Smooth muscle cell (in vitro differentiated cells): ENCODE results near the gene TBC1D19. TPM values are rescaled to one million over a fixed set of nuclear protein-coding genes. Genes with fewer than 3 reads are reported as not detected.

ENCODE experiments used
- DNase-seq: peaks from one replicate; lab custom pipeline; 2025; ENCODE audit not compliant: unreplicated experiment; lab: John Stamatoyannopoulos, UW
- H2AFZ ChIP-seq: fragments of 200-600 bp; sonication (generic); 2 replicates; pipeline ENCODE4 v1.6.0; 2016; ENCODE audit warnings: antibody characterized with exemption, low read depth, mild to moderate bottlenecking
- H3F3A ChIP-seq: fragments of 200-600 bp; sonication (generic); 2 replicates; pipeline ENCODE4 v1.6.0; 2017; ENCODE audit warnings: antibody characterized with exemption, low read depth
- H3K27ac ChIP-seq: fragments of 200-600 bp; sonication (generic); 2 replicates; pipeline ENCODE4 v1.5.1; 2016; ENCODE audit warnings: low read depth, mild to moderate bottlenecking
- H3K27me3 ChIP-seq: fragments of 200-600 bp; sonication (generic); 2 replicates; pipeline ENCODE4 v1.6.1; 2016; ENCODE audit warnings: low read depth, mild to moderate bottlenecking
- H3K36me3 ChIP-seq: fragments of 200-600 bp; sonication (generic); 2 replicates; pipeline ENCODE4 v1.5.1; 2016; ENCODE audit warnings: low read depth
- H3K4me1 ChIP-seq: fragments of 200-600 bp; sonication (generic); 2 replicates; pipeline ENCODE4 v1.5.1; 2016; ENCODE audit warnings: low read depth
- H3K4me2 ChIP-seq: fragments of 200-600 bp; sonication (generic); 2 replicates; pipeline ENCODE4 v1.6.0; 2016; ENCODE audit warnings: mild to moderate bottlenecking
- H3K4me3 ChIP-seq: fragments of 200-600 bp; sonication (generic); 2 replicates; pipeline ENCODE4 v1.5.1; 2016; ENCODE audit warnings: mild to moderate bottlenecking
- H3K79me2 ChIP-seq: fragments of 200-600 bp; sonication (generic); 2 replicates; pipeline ENCODE4 v1.6.0; 2016; ENCODE audit warnings: low read depth, mild to moderate bottlenecking
- H3K9ac ChIP-seq: fragments of 200-600 bp; sonication (generic); 2 replicates; pipeline ENCODE4 v1.6.0; 2016; ENCODE audit warnings: low read depth
- H3K9me3 ChIP-seq: fragments of 200-600 bp; sonication (generic); replicated peaks from 2 replicates; pipeline ENCODE4 v1.5.1; 2016; ENCODE audit warnings: low read depth
- H4K20me1 ChIP-seq: fragments of 200-600 bp; sonication (generic); 2 replicates; pipeline ENCODE4 v1.6.0; 2016; ENCODE audit warnings: low read depth
- CTCF ChIP-seq: fragments of 200-600 bp; sonication (generic); IDR thresholded peaks from 2 replicates; pipeline ENCODE4 v1.5.1; 2017; ENCODE audit warnings: borderline replicate concordance, mild to moderate bottlenecking, antibody characterized with exemption; ENCODE audit not compliant: insufficient read depth, poor library complexity, severe bottlenecking
- WGBS: methylation state at CpG from one replicate; pipeline ENCODE4 v1.1.7; 2016; ENCODE audit warnings: low lambda C conversion rate; 5-methylcytosine and 5-hydroxymethylcytosine counted together
- polyA plus RNA-seq: library from polyadenylated mRNA; unstranded; fragments of >200 nt; fragmentation: Nextera tagmentation; extraction: Ambion mirVana; gene quantifications from 2 replicates; pipeline ENCODE4 v1.2.1, GENCODE V29; 2016
- total RNA-seq: library from RNA; depleted of rRNA; stranded (reverse); fragments of >200 nt; gene quantifications from 2 replicates; pipeline ENCODE4 v1.2.3, GENCODE V29; 2014

TBC1D19 gene
- total and polyA plus RNA-seq, 2 experiments from 2014 or later, result 19.2 to 33.8 TPM

- Histone ChIP-seq H3K9ac (no peak overlapping the region), H3K79me2 (peaks cover 70% of the 10 kb centered on the region)
- WGBS, result 71% methylated on average over 5 of the region's 5 CpGs
These were observed 10.5 kb downstream of the TBC1D19 start for GRCh38 chr4:26594371-26594770.

GRCh38 chr4:26594778-26595177, 10.9 kb downstream of the TBC1D19 start:
- no peaks in the 10 kb centered on the region for H3K36me3 ChIP-seq
- 94% methylated on average over 6 of the region's 6 CpGs for WGBS
- no peaks in the 10 kb centered on the region for H3F3A ChIP-seq
- TF ChIP-seq CTCF, result no peak
- H3K27me3 ChIP-seq, result no peaks in the 10 kb centered on the region
- peaks cover 68% of the 10 kb centered on the region for H3K79me2 ChIP-seq
- no peak overlapping the region for H3K9ac ChIP-seq
- no peaks in the 10 kb centered on the region for H3K4me1 ChIP-seq
- no peak overlapping the region for H2AFZ ChIP-seq
- H4K20me1 ChIP-seq, result peaks cover 7% of the 10 kb centered on the region
- no peak overlapping the region for H3K4me3 ChIP-seq
- DNase-seq, result no peak
- H3K9me3 ChIP-seq, result no peaks in the 10 kb centered on the region
- no peak overlapping the region for H3K27ac ChIP-seq
- no peak overlapping the region for H3K4me2 ChIP-seq

More at GRCh38 chr4:26594371-26594770, 10.5 kb downstream of the TBC1D19 start:
- no peaks in the 10 kb centered on the region for H3K9me3 ChIP-seq
- no peak overlapping the region for H3K27ac ChIP-seq
- peaks cover 7% of the 10 kb centered on the region for H4K20me1 ChIP-seq
- TF ChIP-seq CTCF, result no peak
- no peak overlapping the region for H2AFZ ChIP-seq
- H3K4me2 ChIP-seq, result no peak overlapping the region
- no peaks in the 10 kb centered on the region for H3K36me3 ChIP-seq
- H3K4me3 ChIP-seq, result no peak overlapping the region
- no peak for DNase-seq
- H3K27me3 ChIP-seq, result no peaks in the 10 kb centered on the region
- H3K4me1 ChIP-seq, result no peaks in the 10 kb centered on the region
- H3F3A ChIP-seq, result no peaks in the 10 kb centered on the region

DNA sequence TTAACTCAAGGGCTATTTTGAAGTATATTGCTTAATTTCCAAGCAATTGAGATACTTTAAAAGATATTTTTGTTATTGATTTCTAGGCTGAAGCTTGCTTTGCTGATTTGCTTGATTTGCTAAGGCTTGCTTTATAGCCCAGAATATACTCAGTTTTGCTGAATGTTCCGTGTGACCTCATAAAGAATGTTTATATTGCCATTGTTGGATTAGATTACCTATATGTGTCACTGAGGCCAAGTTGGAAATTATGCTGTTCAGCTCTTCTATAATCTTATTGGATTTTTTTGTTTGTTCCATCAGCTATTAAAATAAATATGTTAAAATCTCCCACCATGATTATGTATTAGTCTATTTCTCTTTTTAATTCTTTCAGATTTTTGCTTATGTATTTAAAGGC, 13.0 kb downstream of the TBC1D19 start:
- WGBS, result 84% methylated on average over 1 of the region's 1 CpG
- Histone ChIP-seq H3K27ac (no peak overlapping the region), H3K4me2 (no peak overlapping the region), H4K20me1 (peaks cover 9% of the 10 kb centered on the region), H2AFZ (no peak overlapping the region), H3K36me3 (no peaks in the 10 kb centered on the region), H3K4me3 (no peak overlapping the region), H3K9me3 (no peaks in the 10 kb centered on the region), H3F3A (no peaks in the 10 kb centered on the region), H3K9ac (no peak overlapping the region), H3K79me2 (peaks cover 75% of the 10 kb centered on the region), H3K27me3 (no peaks in the 10 kb centered on the region), H3K4me1 (no peaks in the 10 kb centered on the region)
- DNase-seq, result no peak
- TF ChIP-seq CTCF, result no peak

- peaks cover 76% of the 10 kb centered on the region for H3K79me2 ChIP-seq
- no peak for TF ChIP-seq CTCF
- no peak for DNase-seq
- H3K27me3 ChIP-seq, result no peaks in the 10 kb centered on the region
- H2AFZ ChIP-seq, result no peak overlapping the region
- H3K27ac ChIP-seq, result no peak overlapping the region
- H3K4me3 ChIP-seq, result no peak overlapping the region
- WGBS, result 100% methylated on average over 1 of the region's 1 CpG
- no peaks in the 10 kb centered on the region for H3K4me1 ChIP-seq
- no peaks in the 10 kb centered on the region for H3K36me3 ChIP-seq
- H3K9me3 ChIP-seq, result no peaks in the 10 kb centered on the region
- H3K9ac ChIP-seq, result no peak overlapping the region
- H3F3A ChIP-seq, result peaks cover 5% of the 10 kb centered on the region
- peaks cover 10% of the 10 kb centered on the region for H4K20me1 ChIP-seq
- H3K4me2 ChIP-seq, result no peak overlapping the region
These were observed 17.3 kb downstream of the TBC1D19 start for GRCh38 chr4:26601204-26601603.
